NCI-H748 (cell line): Measurements from ENCODE around the gene DDX28.

Experiments
- DNase-seq: peaks from one replicate; lab custom pipeline; 2025; ENCODE audit not compliant: unreplicated experiment; lab: John Stamatoyannopoulos, UW

The DDX28 gene

GRCh38 chr16:68022728-68023537 is at the start of gene DDX28, which contains the start of gene DUS2:
DDX28 (minus strand) TSS chr16:68023232; CDS start chr16:68023202, 30 bp downstream.
DUS2 (plus strand) TSS chr16:68023284; CDS start chr16:68038024, 14,740 bp downstream.
- DNase-seq, result peak; percentile 86

GRCh38 chr16:68072038-68072695 is 49.1 kb upstream of the DDX28 start:
- no peak for DNase-seq

- no peak for DNase-seq
Measured at GRCh38 chr16:68071518-68071901, 48.5 kb upstream of the DDX28 start.

- DNase-seq, result no peak
Measured at GRCh38 chr16:68070806-68071517, 47.9 kb upstream of the DDX28 start.

- DNase-seq, result no peak
Measured at GRCh38 chr16:68070249-68070730, 47.3 kb upstream of the DDX28 start.

- no peak for DNase-seq
Measured at GRCh38 chr16:68069511-68070248, 46.6 kb upstream of the DDX28 start.

- no peak for DNase-seq
Measured at GRCh38 chr16:68068926-68069325, 45.9 kb upstream of the DDX28 start.

GRCh38 chr16:68066763-68067162 is 43.7 kb upstream of the DDX28 start:
- DNase-seq, result no peak

GRCh38 chr16:68065716-68066305 is 42.8 kb upstream of the DDX28 start:
- DNase-seq, result no peak

GRCh38 chr16:68064791-68065365 is 41.8 kb upstream of the DDX28 start:
- peak; percentile 38 for DNase-seq

- DNase-seq, result no peak
Measured at GRCh38 chr16:68062910-68063393, 39.9 kb upstream of the DDX28 start.

- DNase-seq, result no peak
Measured at GRCh38 chr16:68061396-68061795, 38.4 kb upstream of the DDX28 start.

GRCh38 chr16:68059804-68060203 is 36.8 kb upstream of the DDX28 start:
- no peak for DNase-seq

GRCh38 chr16:68055395-68055794 is 32.4 kb upstream of the DDX28 start:
- DNase-seq, result no peak

- no peak for DNase-seq
Measured at GRCh38 chr16:68049449-68049848, 26.4 kb upstream of the DDX28 start.

GRCh38 chr16:68047987-68048386 is 25.0 kb upstream of the DDX28 start:
- no peak for DNase-seq

- no peak for DNase-seq
Measured at GRCh38 chr16:68046106-68046505, 23.1 kb upstream of the DDX28 start.

GRCh38 chr16:68041783-68042182 is 18.8 kb upstream of the DDX28 start:
- no peak for DNase-seq

- DNase-seq, result peak; percentile 58
Measured at GRCh38 chr16:68040506-68041288, 17.7 kb upstream of the DDX28 start.
